Astrocyte (in vitro differentiated cells and primary cell): ENCODE measurements around the gene SNX3.

Source experiments
- EZH2 ChIP-seq: IDR thresholded peaks from 2 replicates; pipeline ENCODE4 v1.6.1; 2012; ENCODE audit warnings: mild to moderate bottlenecking, low read length, inconsistent platforms; ENCODE audit not compliant: insufficient read depth
- TF ChIP-seq, protein P1 (sequence below): IDR thresholded peaks from 2 replicates; pipeline ENCODE4 v1.5.1; 2011; ENCODE audit warnings: low read depth, mild to moderate bottlenecking, inconsistent platforms, low read length, moderate library complexity; ENCODE audit not compliant: insufficient read depth

GRCh38 chr6:108228416-108228815 is 32.4 kb downstream of the SNX3 start:
- TF ChIP-seq, protein P1, sequence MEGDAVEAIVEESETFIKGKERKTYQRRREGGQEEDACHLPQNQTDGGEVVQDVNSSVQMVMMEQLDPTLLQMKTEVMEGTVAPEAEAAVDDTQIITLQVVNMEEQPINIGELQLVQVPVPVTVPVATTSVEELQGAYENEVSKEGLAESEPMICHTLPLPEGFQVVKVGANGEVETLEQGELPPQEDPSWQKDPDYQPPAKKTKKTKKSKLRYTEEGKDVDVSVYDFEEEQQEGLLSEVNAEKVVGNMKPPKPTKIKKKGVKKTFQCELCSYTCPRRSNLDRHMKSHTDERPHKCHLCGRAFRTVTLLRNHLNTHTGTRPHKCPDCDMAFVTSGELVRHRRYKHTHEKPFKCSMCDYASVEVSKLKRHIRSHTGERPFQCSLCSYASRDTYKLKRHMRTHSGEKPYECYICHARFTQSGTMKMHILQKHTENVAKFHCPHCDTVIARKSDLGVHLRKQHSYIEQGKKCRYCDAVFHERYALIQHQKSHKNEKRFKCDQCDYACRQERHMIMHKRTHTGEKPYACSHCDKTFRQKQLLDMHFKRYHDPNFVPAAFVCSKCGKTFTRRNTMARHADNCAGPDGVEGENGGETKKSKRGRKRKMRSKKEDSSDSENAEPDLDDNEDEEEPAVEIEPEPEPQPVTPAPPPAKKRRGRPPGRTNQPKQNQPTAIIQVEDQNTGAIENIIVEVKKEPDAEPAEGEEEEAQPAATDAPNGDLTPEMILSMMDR: no peak
- TF ChIP-seq EZH2: no peak
